ENCODE results near the gene INSR.
"Not testable (repeated sequence)": the region's sequence is repeated elsewhere in the genome, so short reads cannot be mapped to it uniquely, and the experiment has no call there.

The INSR gene

DNA sequence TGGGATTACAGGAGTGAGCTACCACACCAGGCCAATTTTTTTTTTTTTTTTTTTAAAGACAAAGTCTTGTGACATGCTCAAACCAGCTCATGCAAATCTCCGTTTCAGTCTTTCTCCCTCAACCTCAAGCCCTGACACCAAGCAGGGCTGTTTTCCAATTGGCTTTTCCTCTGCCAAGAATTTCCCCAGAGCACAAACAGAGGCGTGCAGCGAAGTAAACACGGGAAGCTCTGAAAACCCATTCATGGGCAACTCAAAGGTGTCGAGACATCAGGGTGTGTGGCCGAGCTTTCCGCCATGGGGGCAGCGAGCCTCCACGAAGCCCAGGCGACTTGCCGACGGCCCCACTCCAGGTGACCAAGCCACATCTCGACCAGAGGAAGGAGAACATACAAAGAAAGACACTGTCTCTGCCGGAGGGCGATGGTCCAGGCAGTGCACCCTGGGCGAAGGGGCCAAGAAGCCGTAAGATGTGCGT lies 70.0 kb downstream of the INSR start:
- no peak for DNase-seq
- ATAC-seq, result no peak

DNA sequence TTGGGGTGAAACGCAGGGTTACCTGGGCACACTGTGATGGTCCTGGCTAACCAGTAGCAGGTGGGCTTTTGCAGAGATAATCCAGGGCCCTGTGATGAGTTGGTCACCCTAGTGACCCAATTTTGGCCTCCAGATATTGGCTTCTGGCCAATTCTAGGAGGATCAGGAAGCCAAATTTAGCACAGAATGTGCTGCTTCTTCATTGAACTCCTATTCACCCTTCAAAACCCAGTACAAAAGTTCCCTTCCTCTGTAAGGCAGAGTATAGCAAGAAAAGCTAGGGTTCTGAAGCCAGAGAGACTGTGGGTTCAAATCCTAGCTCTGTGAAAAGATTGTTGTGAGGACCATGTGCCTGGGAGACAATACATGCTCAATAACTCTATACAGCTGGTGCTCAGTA lies 70.8 kb downstream of the INSR start:
- no peak for DNase-seq
- no peak for ATAC-seq

DNA sequence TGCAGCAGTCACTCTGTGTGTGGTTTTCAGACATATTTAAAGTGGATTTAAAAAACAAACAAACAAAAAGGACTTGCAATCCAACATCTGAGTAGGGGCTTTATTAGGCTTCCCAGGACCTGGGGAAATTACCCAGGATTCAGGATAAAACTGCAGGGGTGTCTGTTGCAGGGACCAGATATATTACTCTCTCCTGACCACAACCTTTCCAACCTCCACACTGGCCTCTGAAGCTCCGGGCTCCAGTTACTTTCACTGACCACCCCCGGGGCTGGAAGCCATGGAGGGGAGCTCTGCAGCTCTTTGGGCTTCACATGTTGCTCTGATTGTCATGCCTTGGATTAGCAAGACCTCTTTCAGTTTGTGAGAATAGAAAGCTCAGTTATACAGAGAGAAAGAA lies 75.2 kb downstream of the INSR start:
- ATAC-seq (no peak), DNase-seq (no peak)

DNA sequence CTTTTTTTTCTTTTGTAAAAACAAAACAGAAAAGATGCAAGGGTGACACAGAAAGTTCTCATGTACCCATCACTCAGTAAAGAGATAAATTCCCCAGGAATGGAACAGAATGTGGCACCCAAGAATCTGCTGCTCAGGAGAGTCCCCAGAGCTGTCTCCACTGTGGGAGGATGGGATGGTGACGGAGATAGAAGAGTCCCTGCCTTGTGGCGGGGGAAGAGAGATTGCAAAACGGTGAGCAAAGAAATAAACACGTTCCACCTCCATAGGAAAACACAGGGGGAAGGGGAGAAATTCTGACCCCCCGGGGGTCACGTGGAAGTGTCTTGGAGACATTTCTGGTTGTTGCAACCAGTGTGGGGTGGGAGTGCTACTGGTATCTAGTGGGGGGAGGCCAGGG lies 76.4 kb downstream of the INSR start:
- ATAC-seq (no peak), DNase-seq (no peak)

- DNase-seq (peak; percentile 48), ATAC-seq (peak; percentile 84)
These were observed 77.8 kb downstream of the INSR start for GRCh38 chr19:7216373-7216902.

DNA sequence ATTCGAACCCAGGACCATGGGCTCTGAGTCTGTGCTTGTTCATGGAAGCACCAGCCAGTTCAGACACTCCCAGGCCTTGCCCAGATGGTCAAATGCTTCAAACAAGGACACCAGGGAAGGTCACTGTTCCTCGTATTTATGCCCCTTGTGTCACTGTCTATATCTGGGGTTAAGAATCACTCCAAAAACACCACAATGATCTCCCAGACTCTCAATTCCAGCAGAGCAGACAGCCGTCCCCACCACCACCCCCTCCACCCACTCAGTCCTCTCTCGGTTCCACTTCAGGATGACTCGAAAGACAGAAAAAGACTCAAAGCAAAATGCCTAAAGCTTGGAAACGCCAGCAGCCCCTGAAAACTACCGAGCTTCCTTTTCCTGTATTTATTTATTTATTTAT lies 79.0 kb downstream of the INSR start:
- DNase-seq, result no peak
- no peak for ATAC-seq

DNA sequence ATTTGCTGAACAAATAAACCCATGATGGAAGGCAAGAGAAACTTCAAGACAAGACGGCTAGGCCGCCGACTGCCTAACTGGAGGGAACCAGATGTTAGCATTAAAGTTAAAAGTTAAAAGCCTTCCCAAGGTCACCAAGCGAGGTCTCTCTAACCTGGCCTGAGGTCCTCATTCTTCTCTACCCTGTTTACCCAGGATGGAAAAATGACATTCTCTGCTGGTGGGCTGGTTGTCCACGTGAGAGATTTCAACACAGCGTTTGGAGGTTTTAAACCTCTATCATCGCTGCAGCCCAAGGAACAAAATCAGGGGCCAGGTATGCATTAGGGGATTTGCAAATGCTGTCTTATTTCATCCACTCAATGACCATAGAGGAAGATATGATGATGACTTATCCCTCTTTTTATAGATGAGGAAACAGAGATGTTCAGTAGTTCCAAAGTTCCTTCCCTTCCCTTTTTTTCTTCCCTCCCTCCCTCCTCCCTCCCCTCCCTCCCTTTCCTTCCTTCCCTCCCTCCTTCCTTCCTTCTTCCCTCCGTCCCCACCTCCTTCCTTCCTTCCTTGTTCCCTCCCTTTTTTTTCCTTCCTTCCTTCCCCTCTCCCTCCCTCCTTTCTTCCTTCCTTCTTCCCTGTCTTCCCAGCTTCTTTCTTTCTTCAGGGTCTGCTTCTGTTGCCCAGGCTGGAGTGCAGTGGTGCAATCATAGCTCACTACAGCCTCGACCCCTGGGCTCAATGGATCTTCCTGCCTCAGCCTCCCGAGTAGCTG lies 79.7 kb downstream of the INSR start:
- ATAC-seq (no peak), DNase-seq (no peak)

DNA sequence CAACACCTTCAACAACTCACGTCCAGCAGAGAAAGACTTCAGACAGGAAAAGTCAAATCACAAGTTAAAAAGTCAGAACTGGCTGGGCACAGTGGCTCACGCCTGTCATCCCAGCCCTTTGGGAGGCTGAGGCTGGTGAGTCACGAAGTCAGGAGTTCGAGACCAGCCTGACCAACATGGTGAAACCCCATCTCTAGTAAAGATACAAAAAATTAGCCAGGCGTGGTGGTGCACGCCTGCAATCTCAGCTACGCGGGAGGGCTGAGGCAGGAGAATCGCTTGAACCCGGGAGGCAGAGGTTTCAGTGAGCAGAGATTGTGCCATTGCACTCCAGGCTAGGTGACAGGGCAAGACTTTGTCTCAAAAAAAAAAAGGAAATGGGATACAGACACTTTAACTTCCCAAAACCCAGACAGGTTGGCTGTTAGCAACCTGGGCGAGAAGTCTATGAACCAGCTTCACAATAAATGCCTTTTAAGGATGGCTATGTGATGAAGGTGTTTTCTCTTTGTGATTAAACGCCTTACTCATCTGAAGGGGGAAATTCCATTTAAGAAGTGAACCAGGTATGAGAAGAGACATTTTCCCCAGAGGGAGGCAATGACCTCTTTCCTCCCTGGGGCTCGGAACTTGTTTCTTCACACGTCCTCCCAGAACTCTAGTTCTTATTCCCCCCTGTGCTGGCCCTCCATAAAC lies 80.4 kb downstream of the INSR start:
- peak; percentile 9 for DNase-seq
- ATAC-seq, result peak; percentile 22

DNA sequence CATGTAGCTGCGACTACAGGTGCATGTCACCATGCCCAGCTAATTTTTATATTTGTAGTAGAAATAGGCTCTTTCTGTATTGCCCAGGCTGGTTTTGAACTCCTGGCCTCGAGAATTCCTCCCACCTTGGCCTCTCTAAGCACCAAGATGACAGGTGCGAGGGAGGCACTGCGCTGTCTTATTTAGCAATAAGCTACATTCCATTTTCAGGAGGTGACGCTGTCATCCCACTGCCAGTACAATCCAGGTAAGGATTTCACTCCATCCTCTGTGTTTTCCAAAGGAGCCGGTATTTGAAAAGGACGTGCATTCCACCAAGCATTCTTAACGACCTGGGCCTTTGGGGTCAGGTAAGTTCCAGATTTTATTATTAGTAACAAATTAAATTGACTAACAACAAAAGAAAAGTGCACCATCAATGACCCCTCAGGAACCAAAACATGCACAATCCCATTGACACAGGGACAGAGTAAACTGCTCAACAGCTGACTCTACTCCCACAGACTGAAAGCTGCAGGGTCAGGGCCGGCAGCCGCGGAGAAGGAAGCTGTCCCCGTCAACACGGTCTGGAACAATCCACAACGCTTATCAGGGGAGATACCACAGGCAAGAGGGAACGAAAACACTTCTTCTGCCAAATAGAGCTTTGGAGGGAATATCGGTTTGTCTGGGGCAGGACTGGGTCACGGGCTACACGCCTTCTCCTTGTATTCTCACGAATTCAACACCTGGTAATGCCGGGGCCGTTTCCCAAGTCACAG lies 82.8 kb downstream of the INSR start:
- DNase-seq (no peak), ATAC-seq (no peak)

DNA sequence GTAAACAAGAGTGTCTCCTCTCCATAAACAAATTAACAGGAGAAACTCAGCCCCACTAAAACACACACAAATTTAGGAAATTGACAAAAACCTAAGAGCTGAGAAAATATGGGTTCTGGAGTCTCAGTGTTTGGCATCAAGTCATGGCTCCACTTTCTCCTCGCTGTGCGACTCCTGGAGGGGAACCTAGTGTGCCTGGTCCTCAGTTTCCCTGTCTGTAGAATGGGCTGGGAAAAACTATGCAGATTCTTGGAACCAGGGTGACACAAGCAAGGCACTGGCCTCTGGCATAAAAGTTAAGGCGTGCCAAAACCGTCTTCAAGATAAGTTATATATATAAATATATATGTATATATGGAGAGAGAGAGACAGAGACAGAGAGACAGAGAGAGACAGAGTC lies 83.9 kb downstream of the INSR start:
- DNase-seq, result no peak
- ATAC-seq, result no peak

DNA sequence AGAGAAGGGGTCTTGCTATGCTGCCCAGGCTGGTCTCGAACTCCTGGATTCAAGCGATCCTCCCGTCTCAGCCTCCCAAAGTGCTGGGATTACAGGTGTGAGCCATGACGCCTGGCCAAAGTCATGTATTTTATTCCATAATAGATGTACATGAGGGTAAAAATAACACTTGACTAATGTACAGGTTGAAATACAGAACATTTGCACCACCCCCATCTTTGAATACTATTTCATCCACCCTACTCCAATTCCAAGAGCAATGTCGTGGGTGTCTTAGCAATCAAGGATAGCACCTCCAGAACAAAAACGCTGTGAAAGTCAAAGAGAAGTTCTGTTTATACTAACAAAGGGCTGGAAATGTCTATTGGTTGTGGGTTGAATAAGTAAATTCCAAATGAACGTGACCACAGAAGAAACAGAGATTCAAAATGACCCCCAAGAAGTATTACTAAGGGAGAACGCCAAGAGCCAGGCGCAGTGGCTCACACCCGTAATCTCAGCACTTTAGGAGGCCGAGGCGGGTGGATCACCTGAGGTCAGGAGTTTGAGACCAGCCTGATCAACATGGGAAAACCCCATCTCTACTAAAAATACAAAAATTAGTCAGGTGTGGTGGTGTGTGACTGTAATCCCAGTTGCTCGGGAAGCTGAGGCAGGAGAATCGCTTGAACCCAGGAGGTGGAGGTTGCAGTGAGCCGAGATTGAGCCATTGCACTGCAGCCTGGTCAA lies 84.5 kb downstream of the INSR start:
- not testable (repeated sequence) for ATAC-seq, DNase-seq

GRCh38 chr19:7209036-7209435 lies 85.2 kb downstream of the INSR start:
- DNase-seq, ATAC-seq: not testable (repeated sequence)

DNA sequence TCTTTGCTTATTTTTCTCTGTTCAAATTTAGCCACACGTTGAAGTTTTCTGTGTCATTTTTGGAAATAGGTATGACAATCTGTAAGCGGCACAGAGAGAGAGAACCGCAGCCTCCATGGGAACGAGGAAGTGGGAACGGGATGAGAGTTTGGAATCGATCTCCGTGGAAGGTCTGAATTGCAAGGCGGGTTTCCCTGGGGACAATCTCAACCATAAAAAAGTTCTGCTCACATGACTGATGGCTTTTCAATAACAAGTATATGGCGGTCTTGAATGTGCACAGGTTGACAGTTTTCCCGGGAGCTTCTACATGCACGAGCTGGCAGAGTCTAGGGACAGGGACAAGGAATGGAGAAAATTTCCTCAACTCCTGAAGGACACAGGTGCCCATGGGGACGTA lies 90.9 kb downstream of the INSR start:
- ATAC-seq (no peak), DNase-seq (no peak)

GRCh38 chr19:7202888-7203287 lies 91.3 kb downstream of the INSR start:
- ATAC-seq (no peak), DNase-seq (no peak)

DNA sequence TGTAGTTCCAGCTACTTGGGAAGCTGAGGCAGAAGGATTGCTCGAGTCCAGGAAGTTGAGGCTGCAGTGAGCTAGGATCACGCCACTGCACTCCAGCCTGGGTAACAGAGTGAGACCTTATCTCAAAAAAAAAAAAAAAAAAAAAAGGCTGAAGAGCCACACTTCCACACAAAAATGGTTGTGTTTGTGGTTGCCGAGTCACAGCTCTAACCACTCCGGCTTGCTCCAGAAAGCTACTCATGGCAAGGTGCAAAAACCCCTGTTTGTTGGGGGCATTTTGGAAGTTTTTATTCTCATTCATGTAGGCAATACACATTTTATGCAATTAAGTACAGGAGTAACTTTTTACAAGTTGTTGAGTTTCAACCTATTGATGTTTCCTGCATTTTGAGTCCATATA lies 93.5 kb downstream of the INSR start:
- DNase-seq (peak; percentile 30), ATAC-seq (no peak)

DNA sequence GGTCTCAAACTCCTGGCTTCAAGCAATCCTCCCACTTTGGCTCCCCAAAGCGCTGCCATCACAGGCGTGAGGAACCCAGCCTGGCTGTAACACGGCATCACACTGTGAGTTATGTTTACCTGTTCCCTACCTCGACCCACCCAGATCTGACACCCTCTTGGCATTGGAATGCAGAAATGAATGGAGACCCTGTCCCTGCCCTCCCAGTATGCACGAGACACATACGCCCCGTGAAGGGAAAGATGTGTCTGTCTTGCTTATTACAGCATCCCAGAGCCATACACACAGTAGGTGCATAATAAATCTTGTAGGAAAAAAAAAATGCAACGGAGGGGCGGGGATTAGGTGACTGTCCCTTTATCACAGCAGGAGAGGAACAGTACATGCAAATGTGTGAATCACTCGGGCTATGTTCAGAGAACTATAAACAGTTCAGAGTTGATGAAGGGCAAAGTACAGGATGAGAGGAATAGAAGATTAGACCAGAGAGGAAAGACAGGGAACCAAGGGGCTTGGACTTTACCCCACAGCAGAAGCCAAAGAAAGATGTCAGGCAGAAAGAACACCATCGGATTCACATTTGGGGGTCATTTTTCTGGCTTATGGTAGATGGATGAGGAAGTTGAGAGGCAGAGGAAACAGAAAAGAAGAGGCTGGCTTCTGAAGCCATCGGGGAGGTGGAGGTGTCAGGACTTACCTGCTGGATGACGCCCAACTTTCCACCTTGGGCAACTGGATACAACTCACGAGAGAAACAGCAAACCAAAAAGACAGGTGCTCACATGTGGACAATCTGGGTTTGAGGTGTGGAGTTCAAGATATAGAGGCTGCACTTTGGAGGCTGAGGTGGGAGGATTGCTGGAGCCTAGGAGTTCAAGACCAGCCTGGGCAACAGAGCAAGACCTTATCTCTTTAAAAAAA lies 94.3 kb downstream of the INSR start:
- no peak for DNase-seq

GRCh38 chr19:7197760-7198696 lies 96.2 kb downstream of the INSR start:
- DNase-seq, result peak; percentile 90
- peak; percentile 80 for ATAC-seq

More for the DNA sequence above, 94.3 kb downstream of the INSR start:
- ATAC-seq, result no peak

- peak; percentile 87 for ATAC-seq
- DNase-seq, result peak; percentile 91
These were observed 97.0 kb downstream of the INSR start for GRCh38 chr19:7197119-7197759.

DNA sequence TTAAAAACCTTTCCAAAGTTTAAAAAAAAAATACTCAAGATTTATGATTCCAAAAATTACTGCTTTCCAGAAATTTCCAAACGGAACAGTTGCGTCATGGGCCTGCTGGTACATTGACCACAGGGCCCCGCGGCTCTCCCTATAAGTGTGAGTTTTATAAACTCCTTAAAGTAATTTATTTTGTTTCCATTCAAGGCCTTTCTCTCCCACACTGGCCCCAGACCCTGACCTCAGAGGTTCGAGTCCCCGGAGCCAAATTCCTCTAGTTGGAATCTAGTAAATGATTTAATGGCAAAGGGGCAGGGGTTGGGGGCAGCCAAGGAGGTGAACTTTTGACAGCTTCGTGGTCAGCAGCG lies 97.5 kb downstream of the INSR start:
- ATAC-seq (no peak), DNase-seq (no peak)
